Panc1 (cell line): Measurements from ENCODE around the gene CHMP1B.

Experiments
- POLR2AphosphoS5 ChIP-seq: IDR thresholded peaks from 2 replicates; pipeline ENCODE4 v1.6.1; 2012; ENCODE audit warnings: mild to moderate bottlenecking, low read depth, low read length, moderate library complexity
- SIN3A ChIP-seq: IDR thresholded peaks from 2 replicates; pipeline ENCODE4 v1.6.1; 2012; ENCODE audit warnings: low read depth, mild to moderate bottlenecking, low read length, moderate library complexity, borderline replicate concordance; ENCODE audit not compliant: insufficient read depth
- TCF7L2 ChIP-seq: IDR thresholded peaks from 2 replicates; pipeline ENCODE4 v1.6.1; 2011; ENCODE audit warnings: mild to moderate bottlenecking, low read depth, low read length, inconsistent platforms
- TF ChIP-seq, protein P1 (sequence below): fragments of 450-650 bp; IDR thresholded peaks from 2 replicates; pipeline ENCODE4 v1.5.1; 2017; ENCODE audit warnings: mild to moderate bottlenecking
- TF ChIP-seq, protein P2 (sequence below), 2 experiments: IDR thresholded peaks; 2 replicates each; pipeline ENCODE4 v1.6.1; 2011 to 2012; ENCODE audit warnings: low read depth in 2 of 2, control low read depth in 1 of 2, low read length in 1 of 2, mild to moderate bottlenecking in 1 of 2, moderate library complexity in 1 of 2; ENCODE audit not compliant: insufficient read depth in 1 of 2

DNA sequence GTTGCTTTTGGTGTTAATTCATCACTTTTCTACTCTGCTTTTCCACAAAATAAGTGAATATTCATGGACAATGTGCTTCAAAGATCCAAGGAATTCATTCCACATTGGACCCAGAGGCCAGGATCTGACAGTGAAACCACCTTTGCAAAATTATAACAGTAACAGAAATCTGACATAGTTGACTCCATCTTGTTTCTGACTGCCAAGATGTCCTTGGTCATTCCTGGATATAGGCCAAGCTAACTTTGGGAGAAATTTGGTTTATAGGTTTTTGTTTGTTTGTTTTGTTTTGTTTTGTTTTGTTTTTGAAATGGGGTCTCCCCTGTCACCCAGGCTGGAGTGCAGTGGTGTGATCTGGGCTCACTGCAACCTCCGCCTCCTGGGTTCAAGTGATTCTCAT is 46.6 kb downstream of the CHMP1B start:
- TF ChIP-seq, protein P1, sequence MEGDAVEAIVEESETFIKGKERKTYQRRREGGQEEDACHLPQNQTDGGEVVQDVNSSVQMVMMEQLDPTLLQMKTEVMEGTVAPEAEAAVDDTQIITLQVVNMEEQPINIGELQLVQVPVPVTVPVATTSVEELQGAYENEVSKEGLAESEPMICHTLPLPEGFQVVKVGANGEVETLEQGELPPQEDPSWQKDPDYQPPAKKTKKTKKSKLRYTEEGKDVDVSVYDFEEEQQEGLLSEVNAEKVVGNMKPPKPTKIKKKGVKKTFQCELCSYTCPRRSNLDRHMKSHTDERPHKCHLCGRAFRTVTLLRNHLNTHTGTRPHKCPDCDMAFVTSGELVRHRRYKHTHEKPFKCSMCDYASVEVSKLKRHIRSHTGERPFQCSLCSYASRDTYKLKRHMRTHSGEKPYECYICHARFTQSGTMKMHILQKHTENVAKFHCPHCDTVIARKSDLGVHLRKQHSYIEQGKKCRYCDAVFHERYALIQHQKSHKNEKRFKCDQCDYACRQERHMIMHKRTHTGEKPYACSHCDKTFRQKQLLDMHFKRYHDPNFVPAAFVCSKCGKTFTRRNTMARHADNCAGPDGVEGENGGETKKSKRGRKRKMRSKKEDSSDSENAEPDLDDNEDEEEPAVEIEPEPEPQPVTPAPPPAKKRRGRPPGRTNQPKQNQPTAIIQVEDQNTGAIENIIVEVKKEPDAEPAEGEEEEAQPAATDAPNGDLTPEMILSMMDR: no peak
- TF ChIP-seq, protein P2, sequence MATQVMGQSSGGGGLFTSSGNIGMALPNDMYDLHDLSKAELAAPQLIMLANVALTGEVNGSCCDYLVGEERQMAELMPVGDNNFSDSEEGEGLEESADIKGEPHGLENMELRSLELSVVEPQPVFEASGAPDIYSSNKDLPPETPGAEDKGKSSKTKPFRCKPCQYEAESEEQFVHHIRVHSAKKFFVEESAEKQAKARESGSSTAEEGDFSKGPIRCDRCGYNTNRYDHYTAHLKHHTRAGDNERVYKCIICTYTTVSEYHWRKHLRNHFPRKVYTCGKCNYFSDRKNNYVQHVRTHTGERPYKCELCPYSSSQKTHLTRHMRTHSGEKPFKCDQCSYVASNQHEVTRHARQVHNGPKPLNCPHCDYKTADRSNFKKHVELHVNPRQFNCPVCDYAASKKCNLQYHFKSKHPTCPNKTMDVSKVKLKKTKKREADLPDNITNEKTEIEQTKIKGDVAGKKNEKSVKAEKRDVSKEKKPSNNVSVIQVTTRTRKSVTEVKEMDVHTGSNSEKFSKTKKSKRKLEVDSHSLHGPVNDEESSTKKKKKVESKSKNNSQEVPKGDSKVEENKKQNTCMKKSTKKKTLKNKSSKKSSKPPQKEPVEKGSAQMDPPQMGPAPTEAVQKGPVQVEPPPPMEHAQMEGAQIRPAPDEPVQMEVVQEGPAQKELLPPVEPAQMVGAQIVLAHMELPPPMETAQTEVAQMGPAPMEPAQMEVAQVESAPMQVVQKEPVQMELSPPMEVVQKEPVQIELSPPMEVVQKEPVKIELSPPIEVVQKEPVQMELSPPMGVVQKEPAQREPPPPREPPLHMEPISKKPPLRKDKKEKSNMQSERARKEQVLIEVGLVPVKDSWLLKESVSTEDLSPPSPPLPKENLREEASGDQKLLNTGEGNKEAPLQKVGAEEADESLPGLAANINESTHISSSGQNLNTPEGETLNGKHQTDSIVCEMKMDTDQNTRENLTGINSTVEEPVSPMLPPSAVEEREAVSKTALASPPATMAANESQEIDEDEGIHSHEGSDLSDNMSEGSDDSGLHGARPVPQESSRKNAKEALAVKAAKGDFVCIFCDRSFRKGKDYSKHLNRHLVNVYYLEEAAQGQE (IDR thresholded peaks at IDR 0.05; ENCODE audit: insufficient read depth in 1 of 2, low read depth in 2 of 2, low read length in 1 of 2): no peak
- TF ChIP-seq SIN3A (no peak), POLR2AphosphoS5 (no peak), TCF7L2 (no peak)
